Endothelial cell of umbilical vein (primary cell): ENCODE measurements around the gene TRDN. TPM values are rescaled to one million over a fixed set of nuclear protein-coding genes. Genes with fewer than 3 reads are reported as not detected.

Experiments
- BruUV-seq: library from RNA; stranded (reverse); fragments of 400-500 nt; replicated peaks from 2 replicates; lab custom pipeline; 2021; lab: Mats Ljungman, UMichigan
- CTCF ChIA-PET: fragments of 300-600, 350-600 bp; sonication (Branson Sonifier 250); formaldehyde crosslinking; loops from one replicate; lab custom pipeline; 2021; ENCODE audit warnings: antibody characterized with exemption, inconsistent platforms; lab: Charles Lee
- POLR2A ChIA-PET: fragments of 300-600, 350-600 bp; sonication (Branson Sonifier 250); formaldehyde crosslinking; loops from one replicate; lab custom pipeline; 2021; ENCODE audit warnings: antibody characterized with exemption, inconsistent platforms; lab: Charles Lee
- DNase-seq: peaks from one replicate; pipeline ENCODE4 v3.0.0-alpha.2; 2011; ENCODE audit warnings: low read depth, low spot score
- FAIRE-seq: peaks from 2 replicates; lab custom pipeline; 2011; peaks lifted over from hg19 to GRCh38; lab: Jason Lieb, UNC
- H2AFZ ChIP-seq: 2 replicates; pipeline ENCODE4 v1.6.0; 2012; ENCODE audit warnings: low read depth, low read length, control low read depth, inconsistent platforms
- H3K27ac ChIP-seq: 2 replicates; pipeline ENCODE4 v1.5.1; 2011; ENCODE audit warnings: low read depth, mild to moderate bottlenecking, control low read depth, low read length, moderate library complexity; ENCODE audit not compliant: insufficient read depth
- H3K27me3 ChIP-seq, 2 experiments: 2 replicates each; pipeline versions ENCODE4 v1.6.0 to v1.6.1; 2011; ENCODE audit warnings: low read length in 2 of 2, mixed read lengths in 1 of 2; ENCODE audit not compliant: control insufficient read depth in 2 of 2, insufficient read depth in 2 of 2
- H3K36me3 ChIP-seq, 2 experiments: 2 replicates in 1 of 2; 3 replicates in 1 of 2; pipeline ENCODE4 v1.5.1; 2011; ENCODE audit warnings: low read length in 2 of 2, mild to moderate bottlenecking in 1 of 2, moderate library complexity in 1 of 2; ENCODE audit not compliant: control insufficient read depth in 2 of 2, insufficient read depth in 2 of 2; ENCODE audit errors: extremely low read depth in 1 of 2
- H3K4me1 ChIP-seq: 3 replicates; pipeline ENCODE4 v1.5.1; 2011; ENCODE audit warnings: mild to moderate bottlenecking, low read length; ENCODE audit not compliant: control insufficient read depth, insufficient read depth; ENCODE audit errors: extremely low read depth
- H3K4me2 ChIP-seq: 2 replicates; pipeline ENCODE4 v1.6.1; 2011; ENCODE audit warnings: low read length, control low read depth, mixed read lengths; ENCODE audit not compliant: insufficient read depth
- H3K4me3 ChIP-seq, 3 experiments: fragments of 200-600 bp in 1 of 3; sonication (generic), shearing (Covaris generic) in 1 of 3; replicated peaks in 1 of 3; 2 replicates each; pipeline ENCODE4 v1.5.1; 2011 to 2016; ENCODE audit warnings: control low read depth in 3 of 3, low read length in 3 of 3, mild to moderate bottlenecking in 2 of 3, inconsistent platforms in 1 of 3, low read depth in 1 of 3, moderate library complexity in 1 of 3; ENCODE audit not compliant: insufficient read depth in 1 of 3
- H3K79me2 ChIP-seq: 2 replicates; pipeline ENCODE4 v1.6.0; 2012; ENCODE audit warnings: low read length, inconsistent platforms; ENCODE audit not compliant: control insufficient read depth, insufficient read depth
- H3K9ac ChIP-seq: replicated peaks from 2 replicates; pipeline ENCODE3; 2011; ENCODE audit warnings: low read length, control low read depth; ENCODE audit not compliant: insufficient read depth; ENCODE audit errors: extremely low read depth
- H3K9me1 ChIP-seq: replicated peaks from 3 replicates; pipeline ENCODE4 v1.6.0; 2011; ENCODE audit warnings: mild to moderate bottlenecking, low read length; ENCODE audit not compliant: control insufficient read depth, insufficient read depth; ENCODE audit errors: extremely low read depth
- H3K9me3 ChIP-seq: replicated peaks from 2 replicates; pipeline ENCODE4 v1.5.1; 2012; ENCODE audit warnings: low read length, inconsistent platforms; ENCODE audit not compliant: control insufficient read depth, insufficient read depth
- H4K20me1 ChIP-seq: replicated peaks from 2 replicates; pipeline ENCODE3; 2011; ENCODE audit warnings: mild to moderate bottlenecking, low read length; ENCODE audit not compliant: control insufficient read depth, insufficient read depth; ENCODE audit errors: extremely low read depth
- CTCF ChIP-seq, 2 donors: IDR thresholded peaks; 1 replicate in 1 of 2; 2 replicates in 1 of 2; pipeline ENCODE4 v1.5.1; 2011; ENCODE audit warnings: low read length in 2 of 2, mild to moderate bottlenecking in 2 of 2, moderate library complexity in 2 of 2, control low read depth in 1 of 2, inconsistent platforms in 1 of 2, low read depth in 1 of 2; ENCODE audit not compliant: insufficient read depth in 1 of 2; ENCODE audit errors: extremely low read depth in 1 of 2
- EZH2 ChIP-seq: IDR thresholded peaks from 2 replicates; pipeline ENCODE4 v1.6.1; 2012; ENCODE audit warnings: borderline replicate concordance, low read depth, mild to moderate bottlenecking, moderate library complexity, low read length, inconsistent platforms; ENCODE audit not compliant: severe bottlenecking
- FOS ChIP-seq: IDR thresholded peaks from 2 replicates; pipeline ENCODE4 v1.6.1; 2011; ENCODE audit warnings: mild to moderate bottlenecking, low read length, moderate library complexity, borderline replicate concordance; ENCODE audit not compliant: insufficient read depth
- GATA2 ChIP-seq: IDR thresholded peaks from 2 replicates; pipeline ENCODE4 v1.7.0; 2011; ENCODE audit warnings: low read depth, mild to moderate bottlenecking, moderate library complexity, mixed read lengths, low read length; ENCODE audit not compliant: insufficient read length, insufficient read depth
- JUN ChIP-seq: IDR thresholded peaks from 2 replicates; pipeline ENCODE4 v1.6.1; 2011; ENCODE audit warnings: borderline replicate concordance, low read depth; ENCODE audit not compliant: insufficient read length, insufficient read depth
- MAX ChIP-seq: IDR thresholded peaks from 2 replicates; pipeline ENCODE4 v1.6.1; 2011; ENCODE audit not compliant: insufficient read depth, insufficient read length
- MYC ChIP-seq: IDR thresholded peaks from one replicate; pipeline ENCODE4 v1.6.1; 2011; ENCODE audit warnings: mild to moderate bottlenecking, low read depth, low read length
- POLR2A ChIP-seq: IDR thresholded peaks from 2 replicates; pipeline ENCODE4 v1.6.1; 2012; ENCODE audit warnings: low read depth, mild to moderate bottlenecking, control low read depth, low read length
- POLR2AphosphoS5 ChIP-seq: IDR thresholded peaks from 2 replicates; pipeline ENCODE4 v1.6.1; 2012; ENCODE audit warnings: low read depth, mild to moderate bottlenecking, control low read depth, low read length, moderate library complexity; ENCODE audit not compliant: insufficient read depth
- dilution Hi-C: fragments of 300-500 bp; cut with MboI; formaldehyde crosslinking; loops from one replicate; pipeline ENCODE4 v1.15.0; 2019; ENCODE audit warnings: low sequenced_read_pairs; ENCODE audit not compliant: extremely low pct_ligation_motif_present
- intact Hi-C: fragments of 100-400 bp; cut with micrococcal nuclease; formaldehyde crosslinking; loops from one replicate; pipeline ENCODE4 v1.10.0; 2022
- polyA plus RNA-seq, 4 experiments: library from polyadenylated mRNA; depleted of rRNA in 3 of 4; stranded (reverse) in 3 of 4; unstranded in 1 of 4; fragments of >200 nt; gene quantifications; 2 replicates each; pipeline versions ENCODE4 v1.2.1 to v1.2.3, GENCODE V29; 2011 to 2012; ENCODE audit warnings: missing spikeins in 1 of 4
- total RNA-seq: library from RNA; stranded (reverse); gene quantifications from 2 replicates; pipeline ENCODE4 v1.2.3, GENCODE V29; 2021

Gene TRDN
- total and polyA plus RNA-seq, 2 donors (not counting 3 experiments of a cell fraction or from before 2014, with no cell fraction given), result not detected

GRCh38 chr6:123648020-123648580 is 11.3 kb upstream of the TRDN start:
- FAIRE-seq (no peak), DNase-seq (no peak)
- intact Hi-C loops, result no loop called here
- Histone ChIP-seq H3K9me3 (no peaks in the 10 kb centered on the region), H3K9ac (no peak overlapping the region), H3K27me3 (no peaks in the 10 kb centered on the region), H3K27ac (no peak overlapping the region), H2AFZ (no peak overlapping the region), H3K36me3 (no peaks in the 10 kb centered on the region), H3K4me1 (peaks cover 7% of the 10 kb centered on the region), H3K4me2 (no peak overlapping the region), H3K79me2 (no peaks in the 10 kb centered on the region), H3K9me1 (no peaks in the 10 kb centered on the region), H3K4me3 (no peak overlapping the region), H4K20me1 (no peaks in the 10 kb centered on the region)
- dilution Hi-C loops, result no loop called here
- BruUV-seq, result no TSS peak
- TF ChIP-seq EZH2, result no peak
- TF ChIP-seq POLR2A, result no peak
- TF ChIP-seq FOS, result no peak
- no peak for TF ChIP-seq POLR2AphosphoS5
- TF ChIP-seq JUN, result no peak
- no peak for TF ChIP-seq GATA2
- no peak for TF ChIP-seq MAX
- TF ChIP-seq CTCF (IDR thresholded peaks at IDR 0.05; ENCODE audit: extremely low read depth in 1 of 2, insufficient read depth in 1 of 2, low read depth in 1 of 2, low read length in 2 of 2), result no peak
- TF ChIP-seq MYC, result no peak
- ChIA-PET POLR2A (no interaction called here), CTCF (interaction anchor here (1.3 kb wide), 1 partner anchor 35 kb away, joined by 3 read pairs; no protein-coding TSS in a partner anchor)
